Esophagus squamous epithelium (tissue), 5 donors: Measurements from ENCODE around the gene DNAH10. TPM values are rescaled to one million over a fixed set of nuclear protein-coding genes. Genes with fewer than 3 reads are reported as not detected.

Source experiments
- DNase-seq: peaks from one replicate; lab custom pipeline; 2025; lab: John Stamatoyannopoulos, UW
- H3K27ac ChIP-seq, 4 donors: fragments of 200-600 bp; sonication (generic); one replicate each; pipeline ENCODE4 v1.5.1; 2016 to 2019; ENCODE audit warnings: mild to moderate bottlenecking in 1 of 4
- H3K27me3 ChIP-seq, 4 donors: fragments of 200-600 bp; sonication (generic); 1 replicate in 3 of 4; 2 replicates in 1 of 4; pipeline versions ENCODE4 v1.5.1 to v1.6.0; 2017 to 2021; ENCODE audit warnings: antibody characterized with exemption in 1 of 4
- H3K36me3 ChIP-seq, 3 donors: fragments of 200-600 bp; sonication (generic); one replicate each; pipeline ENCODE4 v1.5.1; 2016 to 2019
- H3K4me1 ChIP-seq, 3 donors: fragments of 200-600 bp; sonication (generic); one replicate each; pipeline ENCODE4 v1.5.1; 2017 to 2019
- H3K4me3 ChIP-seq, 4 donors: fragments of 200-600 bp; sonication (generic); 1 replicate in 3 of 4; 2 replicates in 1 of 4; pipeline ENCODE4 v1.5.1; 2016 to 2019; ENCODE audit warnings: mild to moderate bottlenecking in 2 of 4, moderate library complexity in 1 of 4
- H3K9me3 ChIP-seq, 3 donors: fragments of 200-600 bp; sonication (generic); one replicate each; pipeline ENCODE4 v1.5.1; 2016 to 2019
- POLR2A ChIP-seq, 4 donors: fragments of 450-650 bp; IDR thresholded peaks; one replicate each; pipeline ENCODE4 v1.6.1; 2017; ENCODE audit warnings: antibody characterized with exemption in 4 of 4, mild to moderate bottlenecking in 4 of 4, moderate library complexity in 3 of 4
- WGBS, 2 donors: methylation state at CpG; one replicate each; pipeline ENCODE4 v1.1.5; 2018; 5-methylcytosine and 5-hydroxymethylcytosine counted together
- intact Hi-C: fragments of 100-400 bp; cut with DNase I; formaldehyde crosslinking; loops from one replicate; pipeline ENCODE4 v1.15.0; 2022
- small RNA-seq, 4 donors: library from RNA; depleted of rRNA; stranded (forward); fragments of <200 nt; gene quantifications; one replicate each; pipeline ENCODE3, GENCODE V24; 2016
- total RNA-seq, 4 donors: library from RNA; depleted of rRNA; stranded (reverse); fragments of >200 nt; gene quantifications; one replicate each; pipeline ENCODE4 v1.1.0, GENCODE V29; 2016
- TF ChIP-seq, protein P1 (sequence below), 6 experiments: fragments of 450-650 bp in 4 of 6; fragments of 200-600 bp in 2 of 6; sonication (generic) in 2 of 6; IDR thresholded peaks; one replicate each; pipeline ENCODE4 v1.5.1; 2016 to 2019; ENCODE audit warnings: antibody characterized with exemption in 6 of 6, mild to moderate bottlenecking in 4 of 6, moderate library complexity in 4 of 6
- donor health status: DM: yes; HTN: yes; CAD: no.

DNAH10 gene
- total RNA-seq, 4 donors from 2014 or later, result not detected

DNA sequence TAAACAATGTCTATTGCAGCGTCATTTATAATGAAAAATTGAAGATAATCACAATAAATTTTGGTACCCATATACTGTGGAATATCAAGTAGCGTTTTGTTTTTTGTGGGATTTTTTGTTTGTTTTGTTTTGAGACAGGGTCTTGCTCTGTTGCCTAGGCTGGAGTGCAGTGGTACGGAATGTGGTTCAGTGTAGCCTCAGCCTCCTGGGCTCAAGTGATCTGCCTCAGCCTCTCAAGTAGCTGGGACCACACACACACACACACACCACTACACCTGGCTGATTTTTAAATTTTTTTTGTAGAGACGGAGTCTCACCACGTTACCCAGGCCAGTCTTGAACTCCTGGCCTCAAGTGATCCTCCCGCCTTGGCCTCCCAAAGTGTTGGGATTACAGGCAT is 217.5 kb downstream of the DNAH10 start:
- no peak overlapping the region for H3K4me3 ChIP-seq
- no peaks in the 10 kb centered on the region for H3K9me3 ChIP-seq
- TF ChIP-seq, protein P1, sequence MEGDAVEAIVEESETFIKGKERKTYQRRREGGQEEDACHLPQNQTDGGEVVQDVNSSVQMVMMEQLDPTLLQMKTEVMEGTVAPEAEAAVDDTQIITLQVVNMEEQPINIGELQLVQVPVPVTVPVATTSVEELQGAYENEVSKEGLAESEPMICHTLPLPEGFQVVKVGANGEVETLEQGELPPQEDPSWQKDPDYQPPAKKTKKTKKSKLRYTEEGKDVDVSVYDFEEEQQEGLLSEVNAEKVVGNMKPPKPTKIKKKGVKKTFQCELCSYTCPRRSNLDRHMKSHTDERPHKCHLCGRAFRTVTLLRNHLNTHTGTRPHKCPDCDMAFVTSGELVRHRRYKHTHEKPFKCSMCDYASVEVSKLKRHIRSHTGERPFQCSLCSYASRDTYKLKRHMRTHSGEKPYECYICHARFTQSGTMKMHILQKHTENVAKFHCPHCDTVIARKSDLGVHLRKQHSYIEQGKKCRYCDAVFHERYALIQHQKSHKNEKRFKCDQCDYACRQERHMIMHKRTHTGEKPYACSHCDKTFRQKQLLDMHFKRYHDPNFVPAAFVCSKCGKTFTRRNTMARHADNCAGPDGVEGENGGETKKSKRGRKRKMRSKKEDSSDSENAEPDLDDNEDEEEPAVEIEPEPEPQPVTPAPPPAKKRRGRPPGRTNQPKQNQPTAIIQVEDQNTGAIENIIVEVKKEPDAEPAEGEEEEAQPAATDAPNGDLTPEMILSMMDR (IDR thresholded peaks at IDR 0.05), result no peak
- TF ChIP-seq POLR2A (IDR thresholded peaks at IDR 0.05), result no peak
- DNase-seq, result no peak
- intact Hi-C loops, result no loop called here
- WGBS, 2 donors, result 88 to 96% methylated on average over 6 of the region's 6 CpGs
- H3K27me3 ChIP-seq, result no peaks in the 10 kb centered on the region
- H3K36me3 ChIP-seq, result peaks cover 0 to 43% (median 0%) of the 10 kb centered on the region in 3 donors
- H3K27ac ChIP-seq, result no peak overlapping the region
- H3K4me1 ChIP-seq, result peaks cover 0 to 15% (median 0%) of the 10 kb centered on the region in 3 donors

DNA sequence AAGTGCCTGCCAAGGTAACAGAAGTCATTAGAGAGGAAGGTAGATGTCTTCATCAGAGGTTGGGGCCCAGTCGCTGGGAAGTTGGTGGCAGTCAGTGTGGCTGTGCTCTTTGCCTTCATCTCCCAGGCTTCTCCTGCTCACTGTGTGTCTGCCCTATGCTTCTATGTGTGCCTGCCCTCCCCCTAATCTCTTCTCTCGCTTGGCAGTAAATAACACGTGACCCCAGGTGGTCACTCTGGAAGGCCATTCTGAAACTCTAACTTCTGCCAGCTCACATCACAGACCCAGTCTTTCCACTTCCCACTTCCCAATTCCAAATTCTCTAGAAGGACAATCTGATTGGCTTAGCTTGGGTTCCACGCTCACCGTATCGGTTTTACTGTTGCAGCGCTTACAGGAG is 220.2 kb downstream of the DNAH10 start:
- Histone ChIP-seq H3K4me3 (no peak overlapping the region), H3K27ac (no peak overlapping the region), H3K4me1 (peaks cover 0 to 23% (median 0%) of the 10 kb centered on the region in 3 donors), H3K36me3 (peaks cover 0 to 55% (median 0%) of the 10 kb centered on the region in 3 donors), H3K9me3 (no peaks in the 10 kb centered on the region), H3K27me3 (no peaks in the 10 kb centered on the region)
- 93 to 99% methylated on average over 7 of the region's 7 CpGs for WGBS, 2 donors
- no peak for TF ChIP-seq POLR2A (IDR thresholded peaks at IDR 0.05)
- TF ChIP-seq, protein P1 (IDR thresholded peaks at IDR 0.05), result no peak
- intact Hi-C loops, result no loop called here
- no peak for DNase-seq

DNA sequence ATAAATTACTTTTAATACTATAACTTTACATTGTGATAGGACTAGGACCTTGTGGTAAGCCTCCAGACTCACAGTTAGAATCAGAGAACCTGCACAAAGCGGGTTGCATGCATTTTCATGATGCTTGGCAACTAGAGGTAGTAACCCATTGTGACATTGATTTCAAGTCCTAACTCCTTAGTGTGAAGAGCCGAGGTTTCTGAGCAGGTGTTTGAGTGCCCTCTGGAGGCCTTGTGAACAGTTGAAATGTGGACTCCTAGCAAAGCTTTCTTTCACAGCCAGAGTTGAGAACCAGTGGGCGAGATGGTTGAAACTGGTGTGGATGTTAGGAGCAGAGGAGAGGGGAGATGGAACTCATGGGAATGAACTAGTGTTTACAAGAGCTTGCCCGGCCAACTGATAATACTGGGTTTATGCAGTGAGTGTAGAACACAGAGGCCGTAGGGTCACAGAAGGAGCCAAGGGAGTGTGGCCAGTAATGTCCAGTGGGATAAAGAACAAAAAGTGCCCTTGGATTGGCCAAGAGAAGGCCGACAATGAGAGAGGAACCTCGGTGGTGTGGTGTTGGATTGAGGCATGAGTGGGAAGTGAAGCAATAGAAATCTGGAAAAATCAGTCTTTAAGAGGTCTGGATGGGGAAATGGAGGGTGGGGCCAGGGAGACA is 221.9 kb downstream of the DNAH10 start:
- Histone ChIP-seq H3K27ac (peak overlapping the region in 1 of 4 donors; percentile 9), H3K36me3 (peaks cover 0 to 64% (median 3%) of the 10 kb centered on the region in 3 donors), H3K27me3 (no peaks in the 10 kb centered on the region), H3K9me3 (no peaks in the 10 kb centered on the region), H3K4me3 (no peak overlapping the region), H3K4me1 (peaks cover 0 to 23% (median 0%) of the 10 kb centered on the region in 3 donors)
- intact Hi-C loops, result no loop called here
- 54% methylated on average over 7 of the region's 7 CpGs for WGBS, 2 donors
- DNase-seq, result no peak
- TF ChIP-seq, protein P1 (IDR thresholded peaks at IDR 0.05), result peak; percentile 23 to 65 (median 44)
- TF ChIP-seq POLR2A (IDR thresholded peaks at IDR 0.05), result no peak

DNA sequence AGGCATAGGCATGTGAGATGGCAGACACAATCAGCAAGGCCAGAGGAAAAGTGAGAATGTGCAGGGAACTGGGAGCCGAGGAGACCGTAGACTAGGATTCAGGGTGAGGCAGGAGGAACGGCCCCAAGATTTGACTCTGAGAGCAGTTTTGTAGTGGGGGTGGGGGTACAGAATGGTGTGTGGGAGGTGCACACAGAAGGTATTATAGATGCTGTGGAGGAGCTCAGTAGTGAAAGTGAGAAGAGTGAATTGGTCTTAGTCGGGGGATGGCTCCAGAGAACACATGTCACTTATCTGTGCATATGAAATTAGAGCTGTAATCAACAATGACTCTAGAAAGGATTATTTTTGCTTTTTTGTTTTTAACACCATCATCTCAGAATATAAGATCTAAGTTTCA is 222.8 kb downstream of the DNAH10 start:
- no peaks in the 10 kb centered on the region for H3K9me3 ChIP-seq
- intact Hi-C loops, result no loop called here
- H3K36me3 ChIP-seq, result peaks cover 0 to 66% (median 3%) of the 10 kb centered on the region in 3 donors
- no peak overlapping the region for H3K4me3 ChIP-seq
- H3K4me1 ChIP-seq, result peaks cover 0 to 25% (median 0%) of the 10 kb centered on the region in 3 donors
- no peak for TF ChIP-seq POLR2A (IDR thresholded peaks at IDR 0.05)
- TF ChIP-seq, protein P1 (IDR thresholded peaks at IDR 0.05), result no peak
- WGBS, 2 donors, result 90% methylated on average over 4 of the region's 4 CpGs
- no peaks in the 10 kb centered on the region for H3K27me3 ChIP-seq
- no peak overlapping the region for H3K27ac ChIP-seq
- no peak for DNase-seq

Small RNA genes within 50 kb of the gene (small RNA-seq; reads per million reads assigned to genes)
- gene AC068790.4 (0 reads per million in 4 donors), gene AC068790.6 (0 reads per million in 4 donors)

Other genes with a start within 250 kb of the DNAH10 start
- gene RILPL1, start 228.6 kb upstream of the DNAH10 start, total RNA-seq, result 10 to 100 TPM in 1 of 4 donors, 1 to 10 TPM in 3; 4.6 to 14.5 (median 7.0) TPM
- gene TMED2, start 177.7 kb upstream of the DNAH10 start, total RNA-seq, result 100 to 1,000 TPM; 123 to 179 (median 146) TPM
- gene DDX55, start 160.2 kb upstream of the DNAH10 start, total RNA-seq, result 10 to 100 TPM; 18.7 to 28.3 (median 20.3) TPM
- 100 to 1,000 TPM in 3 of 4 donors, 10 to 100 TPM in 1; 79.3 to 123 (median 104) TPM for gene EIF2B1, start 128.6 kb upstream of the DNAH10 start, total RNA-seq
- gene GTF2H3, start 128.5 kb upstream of the DNAH10 start, total RNA-seq, result 10 to 100 TPM; 20.6 to 50.2 (median 26.1) TPM
- 1 to 10 TPM; 3.0 to 5.9 (median 3.2) TPM for gene TCTN2, start 91.2 kb upstream of the DNAH10 start, total RNA-seq
- gene ATP6V0A2, start 49.9 kb upstream of the DNAH10 start, total RNA-seq, result 10 to 100 TPM; 11.8 to 27.5 (median 15.5) TPM
- gene CCDC92, start 210.5 kb downstream of the DNAH10 start, total RNA-seq, result 10 to 100 TPM in 3 of 4 donors, 1 to 10 TPM in 1; 7.2 to 16.2 (median 11.4) TPM
- gene ZNF664, start 210.9 kb downstream of the DNAH10 start, total RNA-seq, result 100 to 1,000 TPM in 1 of 4 donors, 10 to 100 TPM in 3; 25.0 to 100 (median 40.2) TPM